PFSK-1 (cell line): ENCODE data around the gene RSPO4.

Experiments used
- FOXP2 ChIP-seq: optimal IDR thresholded peaks from 2 replicates; pipeline ENCODE3; 2011; ENCODE audit warnings: borderline replicate concordance, control low read depth, inconsistent platforms; ENCODE audit not compliant: insufficient read depth; ENCODE audit errors: extremely low read length, extremely low read depth
- POLR2AphosphoS5 ChIP-seq: IDR thresholded peaks from 2 replicates; pipeline ENCODE4 v1.6.1; 2012; ENCODE audit warnings: low read depth, mild to moderate bottlenecking, control low read depth, low read length, moderate library complexity
- SIN3A ChIP-seq: IDR thresholded peaks from 2 replicates; pipeline ENCODE4 v1.6.1; 2012; ENCODE audit warnings: mild to moderate bottlenecking, low read length, moderate library complexity, borderline replicate concordance; ENCODE audit not compliant: insufficient read depth
- TAF1 ChIP-seq: IDR thresholded peaks from 2 replicates; pipeline ENCODE4 v1.6.1; 2012; ENCODE audit warnings: low read length, control low read depth, borderline replicate concordance; ENCODE audit not compliant: insufficient read depth
- TF ChIP-seq, protein P1 (sequence below), 2 experiments: IDR thresholded peaks; 2 replicates each; pipeline versions ENCODE4 v1.6.1 to v1.8.0; 2011 to 2012; ENCODE audit warnings: low read depth in 2 of 2, low read length in 2 of 2, control low read depth in 1 of 2, inconsistent platforms in 1 of 2, mild to moderate bottlenecking in 1 of 2, moderate library complexity in 1 of 2; ENCODE audit not compliant: insufficient read depth in 1 of 2

Gene RSPO4

DNA sequence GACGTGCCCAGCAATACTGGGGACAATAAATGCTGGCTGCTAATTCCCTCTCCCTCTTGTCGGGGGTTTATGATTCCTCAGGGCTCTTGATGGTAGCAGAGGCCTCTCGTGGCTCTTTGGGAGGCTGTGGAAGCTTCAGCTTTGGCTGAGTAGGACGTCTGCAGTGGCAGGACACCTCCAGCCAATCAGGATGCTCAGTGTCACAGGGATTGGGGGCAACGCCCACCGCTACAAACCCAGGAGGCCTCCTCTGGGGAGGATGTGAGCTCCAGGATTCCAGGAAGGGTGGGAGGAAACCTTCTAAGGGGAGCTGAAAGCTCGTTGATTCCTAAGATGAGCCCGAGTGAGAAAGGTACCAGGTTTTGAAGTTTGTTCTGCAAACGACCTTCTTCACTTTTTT, 19.4 kb downstream of the RSPO4 start:
- TF ChIP-seq SIN3A (no peak), TAF1 (no peak)

DNA sequence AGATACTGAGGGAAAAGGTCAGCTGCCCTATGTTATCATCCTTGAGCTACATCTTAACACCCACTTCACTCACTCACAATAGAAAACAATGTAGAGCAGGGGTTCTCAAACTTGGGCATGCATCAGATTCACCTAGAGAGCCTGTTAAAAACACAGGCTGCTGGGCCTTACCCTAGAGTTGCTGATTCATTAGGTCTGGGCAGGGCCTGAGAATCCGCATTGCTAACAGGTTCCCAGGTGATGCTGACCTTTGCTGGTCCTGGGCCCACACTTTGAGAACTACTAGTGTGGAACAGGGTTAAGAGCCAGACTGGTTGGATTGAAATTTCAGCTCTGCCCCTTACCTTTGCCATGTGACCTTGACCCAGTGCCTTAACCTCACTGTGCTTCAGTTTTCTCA, 25.1 kb downstream of the RSPO4 start:
- TF ChIP-seq SIN3A (no peak), TAF1 (no peak), FOXP2 (no peak), POLR2AphosphoS5 (no peak)
- TF ChIP-seq, protein P1, sequence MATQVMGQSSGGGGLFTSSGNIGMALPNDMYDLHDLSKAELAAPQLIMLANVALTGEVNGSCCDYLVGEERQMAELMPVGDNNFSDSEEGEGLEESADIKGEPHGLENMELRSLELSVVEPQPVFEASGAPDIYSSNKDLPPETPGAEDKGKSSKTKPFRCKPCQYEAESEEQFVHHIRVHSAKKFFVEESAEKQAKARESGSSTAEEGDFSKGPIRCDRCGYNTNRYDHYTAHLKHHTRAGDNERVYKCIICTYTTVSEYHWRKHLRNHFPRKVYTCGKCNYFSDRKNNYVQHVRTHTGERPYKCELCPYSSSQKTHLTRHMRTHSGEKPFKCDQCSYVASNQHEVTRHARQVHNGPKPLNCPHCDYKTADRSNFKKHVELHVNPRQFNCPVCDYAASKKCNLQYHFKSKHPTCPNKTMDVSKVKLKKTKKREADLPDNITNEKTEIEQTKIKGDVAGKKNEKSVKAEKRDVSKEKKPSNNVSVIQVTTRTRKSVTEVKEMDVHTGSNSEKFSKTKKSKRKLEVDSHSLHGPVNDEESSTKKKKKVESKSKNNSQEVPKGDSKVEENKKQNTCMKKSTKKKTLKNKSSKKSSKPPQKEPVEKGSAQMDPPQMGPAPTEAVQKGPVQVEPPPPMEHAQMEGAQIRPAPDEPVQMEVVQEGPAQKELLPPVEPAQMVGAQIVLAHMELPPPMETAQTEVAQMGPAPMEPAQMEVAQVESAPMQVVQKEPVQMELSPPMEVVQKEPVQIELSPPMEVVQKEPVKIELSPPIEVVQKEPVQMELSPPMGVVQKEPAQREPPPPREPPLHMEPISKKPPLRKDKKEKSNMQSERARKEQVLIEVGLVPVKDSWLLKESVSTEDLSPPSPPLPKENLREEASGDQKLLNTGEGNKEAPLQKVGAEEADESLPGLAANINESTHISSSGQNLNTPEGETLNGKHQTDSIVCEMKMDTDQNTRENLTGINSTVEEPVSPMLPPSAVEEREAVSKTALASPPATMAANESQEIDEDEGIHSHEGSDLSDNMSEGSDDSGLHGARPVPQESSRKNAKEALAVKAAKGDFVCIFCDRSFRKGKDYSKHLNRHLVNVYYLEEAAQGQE (IDR thresholded peaks at IDR 0.05; ENCODE audit: insufficient read depth in 1 of 2, low read depth in 2 of 2, low read length in 2 of 2): no peak

DNA sequence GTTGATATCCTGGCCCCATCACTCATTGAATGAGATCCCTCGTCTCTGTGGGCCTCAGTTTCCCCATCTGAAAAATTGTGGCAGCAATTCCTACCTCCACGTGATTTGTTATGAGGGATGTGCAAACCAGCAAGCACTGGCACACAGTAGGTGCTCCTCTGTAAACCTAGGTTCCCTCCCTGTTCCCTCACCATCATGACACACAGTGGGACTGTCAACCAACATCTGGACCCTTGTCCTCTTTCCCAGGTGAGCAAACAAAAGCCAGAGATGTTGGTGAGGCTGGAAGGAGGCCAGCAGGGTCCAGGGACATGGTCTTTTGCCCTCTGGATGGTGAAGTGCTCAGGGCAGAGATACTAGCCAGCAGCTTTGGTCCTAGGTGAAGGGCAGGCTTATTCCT, 26.1 kb downstream of the RSPO4 start:
- TF ChIP-seq POLR2AphosphoS5 (no peak), TAF1 (no peak), SIN3A (no peak), FOXP2 (no peak)
- TF ChIP-seq, protein P1 (IDR thresholded peaks at IDR 0.05; ENCODE audit: insufficient read depth in 1 of 2, low read depth in 2 of 2, low read length in 2 of 2): no peak

DNA sequence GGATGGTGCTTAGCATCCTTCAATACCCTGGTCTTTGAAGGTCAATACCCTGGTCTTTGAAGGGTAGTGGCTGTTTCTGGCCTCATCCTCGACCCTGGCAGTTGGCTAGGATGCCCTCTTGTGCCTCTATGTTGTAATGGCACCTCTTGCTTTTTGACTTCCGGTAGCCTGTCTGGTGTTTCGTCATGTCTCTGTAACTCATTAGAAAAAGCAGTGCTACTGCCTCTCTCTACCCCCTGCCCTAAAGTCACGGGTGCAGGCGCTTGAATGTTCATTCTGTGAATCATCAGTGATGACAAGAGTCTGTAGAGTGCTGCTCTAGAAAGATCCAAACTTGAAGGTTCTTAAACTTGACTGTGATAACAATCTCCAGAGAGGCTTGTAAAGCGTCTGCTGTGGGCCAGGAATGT, 28.3 kb downstream of the RSPO4 start:
- TF ChIP-seq POLR2AphosphoS5 (no peak), FOXP2 (no peak), TAF1 (no peak), SIN3A (no peak)
- TF ChIP-seq, protein P1 (IDR thresholded peaks at IDR 0.05; ENCODE audit: insufficient read depth in 1 of 2, low read depth in 2 of 2, low read length in 2 of 2): no peak

DNA sequence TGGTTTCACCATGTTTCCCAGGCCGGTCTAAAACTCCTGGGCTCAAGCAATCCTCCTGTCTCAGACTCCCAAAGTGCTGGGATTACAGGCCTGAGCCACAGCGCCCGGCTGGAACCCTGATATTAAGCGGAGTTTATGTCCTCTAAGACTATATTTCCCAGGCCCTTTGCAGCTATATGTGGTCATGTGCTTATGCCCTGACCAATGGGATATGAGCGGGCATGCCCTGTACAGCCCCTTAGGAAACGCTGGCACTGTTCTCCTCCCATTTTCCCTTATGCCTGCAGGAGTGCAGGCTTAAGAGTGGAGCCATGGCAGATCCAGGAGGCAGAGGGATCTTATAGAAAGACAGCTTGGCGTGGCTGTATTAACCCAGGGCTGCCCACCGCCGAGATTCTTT, 29.9 kb downstream of the RSPO4 start:
- TF ChIP-seq SIN3A: no peak
- TF ChIP-seq FOXP2: no peak
- no peak for TF ChIP-seq TAF1
- TF ChIP-seq, protein P1 (IDR thresholded peaks at IDR 0.05; ENCODE audit: insufficient read depth in 1 of 2, low read depth in 2 of 2, low read length in 2 of 2): no peak
- no peak for TF ChIP-seq POLR2AphosphoS5
